ENCODE measurements around the gene SLC9C2.
A peak's percentile ranks its signal among the peaks of the same experiment; 100 is the strongest.
"Not testable (repeated sequence)": the region's sequence is repeated elsewhere in the genome, so short reads cannot be mapped to it uniquely, and the experiment has no call there.

Gene SLC9C2, protein sequence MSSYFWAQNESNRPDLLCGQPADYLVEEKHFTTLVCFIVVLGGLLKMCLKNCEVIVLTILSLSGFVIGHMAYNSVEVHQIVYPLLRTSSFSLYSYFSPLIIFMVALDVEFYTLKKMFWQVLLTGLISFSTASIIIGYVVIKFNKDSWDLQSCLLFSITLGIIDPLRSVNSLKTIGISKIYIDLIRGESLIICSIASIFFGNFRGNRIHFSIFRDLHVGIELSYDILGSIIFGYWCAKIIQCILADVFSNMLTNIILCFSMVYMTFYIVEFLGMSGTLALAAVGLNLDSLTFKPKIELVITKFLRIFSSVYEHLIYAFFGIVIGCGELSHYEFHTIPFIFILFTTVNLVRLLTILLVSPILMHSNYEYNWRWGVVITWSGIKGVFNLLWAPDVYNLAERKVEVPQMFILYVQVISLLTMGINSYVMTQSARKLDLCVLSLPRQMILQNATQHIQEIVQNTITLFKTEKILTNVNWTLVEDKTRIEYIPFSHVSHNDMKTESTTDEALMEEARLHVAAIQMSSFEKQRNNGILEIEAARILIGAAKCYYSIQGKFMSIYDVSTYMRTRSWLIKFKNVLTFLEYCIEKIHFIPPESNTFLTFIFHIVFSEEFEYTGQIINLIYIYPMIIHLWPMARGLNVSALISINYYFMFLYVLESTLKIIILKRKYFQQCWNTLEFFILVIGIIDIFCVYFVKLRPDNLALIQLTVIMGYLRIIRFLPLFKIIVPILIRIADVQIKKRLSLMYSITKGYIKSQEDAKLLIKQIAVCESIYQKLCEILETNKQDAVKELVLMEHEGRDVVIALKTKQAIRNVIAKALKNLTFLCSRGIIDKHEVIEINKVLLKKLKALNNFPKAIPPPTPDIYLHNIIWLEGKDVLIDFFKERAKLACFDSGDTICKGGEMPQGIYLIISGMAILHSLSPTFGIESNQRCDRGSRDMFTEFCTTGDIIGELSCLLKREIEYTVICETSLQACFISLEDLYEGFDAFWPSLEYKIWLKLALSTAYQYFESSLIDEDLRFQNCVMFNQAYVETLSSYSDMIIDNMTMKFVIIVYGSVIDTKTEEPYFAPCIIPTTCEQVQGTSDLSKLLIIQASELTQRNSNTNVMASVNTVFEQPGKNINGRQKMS

DNA sequence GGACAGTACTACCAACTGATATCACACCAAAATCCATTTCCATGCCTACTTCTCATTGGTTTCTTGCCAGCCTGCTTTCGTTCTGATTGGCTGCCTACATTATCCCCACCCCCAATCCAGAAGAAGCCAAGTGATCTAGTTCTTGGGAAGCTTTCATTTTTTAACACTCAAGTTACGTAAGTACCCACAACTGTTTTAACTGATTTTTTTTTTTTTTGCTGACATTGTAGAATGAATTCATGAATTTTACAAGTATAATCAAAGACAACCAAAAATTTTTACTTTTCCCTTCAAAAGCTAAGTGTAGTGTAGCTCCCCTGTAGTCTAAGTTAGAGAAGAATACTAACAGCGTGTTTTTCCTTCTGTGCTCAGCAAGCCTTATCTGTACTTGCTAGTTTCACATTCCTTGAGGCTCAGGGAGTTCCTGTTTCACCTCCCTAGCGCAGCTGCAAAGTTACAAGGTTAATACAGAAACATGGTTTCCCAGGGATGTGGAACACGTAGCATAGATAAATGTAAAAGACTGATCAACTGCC lies at the start of gene SLC9C2:
TSS of gene SLC9C2 (minus strand) at position 17 of the 536 bp plus-strand sequence. CDS start 1,296 bp downstream, outside the sequence.
- no peak for DNase-seq

DNA sequence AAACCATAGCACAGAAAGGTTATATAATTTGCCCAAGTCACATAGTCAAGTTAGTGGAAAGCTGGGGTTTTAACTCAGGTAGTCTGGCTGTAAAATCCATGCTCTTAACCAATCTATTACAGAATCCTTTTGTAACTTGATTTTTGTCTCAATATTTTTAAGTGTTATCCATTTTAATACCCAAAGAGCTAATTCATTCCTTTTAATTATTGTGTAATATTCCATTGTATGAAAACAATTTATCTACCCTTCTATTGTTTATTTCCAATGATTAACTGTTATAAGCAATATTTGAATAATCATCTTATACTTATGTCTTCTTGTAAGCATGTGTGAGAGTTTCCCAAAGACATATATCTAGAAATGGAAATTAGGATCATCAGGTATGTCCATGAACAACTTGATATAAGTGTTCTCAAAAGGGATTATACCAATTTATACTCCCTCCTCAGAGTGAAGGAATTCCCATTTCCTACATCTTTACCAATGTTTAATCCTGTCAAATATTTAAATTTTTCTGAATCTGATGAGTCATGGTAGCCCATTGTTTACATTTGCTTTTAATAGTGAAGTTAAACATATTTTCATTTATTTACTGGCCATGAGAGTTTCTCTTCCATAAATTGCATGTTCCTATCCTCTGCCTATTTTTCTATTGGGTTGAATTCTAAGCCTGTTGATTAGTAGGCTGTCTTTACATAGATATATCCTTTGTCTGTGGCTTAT lies 46.2 kb upstream of the SLC9C2 start:
- no peak for DNase-seq

DNA sequence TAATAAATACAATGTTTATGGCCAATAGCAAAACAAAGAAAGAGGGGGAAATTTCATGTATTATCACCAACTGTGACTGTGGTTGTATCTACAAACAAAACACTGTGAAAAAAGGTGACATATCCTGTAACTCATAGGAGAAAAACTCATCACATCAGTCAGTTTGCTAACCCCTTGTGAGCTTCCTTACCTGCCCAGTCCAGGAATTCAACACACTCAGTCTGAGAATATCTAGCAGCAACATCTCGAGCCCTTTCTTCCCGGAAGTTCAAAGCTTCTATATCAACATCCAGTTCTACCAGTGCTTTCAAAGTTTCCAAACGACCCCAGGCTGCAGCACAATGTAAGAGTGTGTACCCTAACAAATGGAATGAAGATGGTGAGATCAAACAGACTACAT lies 43.8 kb upstream of the SLC9C2 start:
- DNase-seq: no peak

DNA sequence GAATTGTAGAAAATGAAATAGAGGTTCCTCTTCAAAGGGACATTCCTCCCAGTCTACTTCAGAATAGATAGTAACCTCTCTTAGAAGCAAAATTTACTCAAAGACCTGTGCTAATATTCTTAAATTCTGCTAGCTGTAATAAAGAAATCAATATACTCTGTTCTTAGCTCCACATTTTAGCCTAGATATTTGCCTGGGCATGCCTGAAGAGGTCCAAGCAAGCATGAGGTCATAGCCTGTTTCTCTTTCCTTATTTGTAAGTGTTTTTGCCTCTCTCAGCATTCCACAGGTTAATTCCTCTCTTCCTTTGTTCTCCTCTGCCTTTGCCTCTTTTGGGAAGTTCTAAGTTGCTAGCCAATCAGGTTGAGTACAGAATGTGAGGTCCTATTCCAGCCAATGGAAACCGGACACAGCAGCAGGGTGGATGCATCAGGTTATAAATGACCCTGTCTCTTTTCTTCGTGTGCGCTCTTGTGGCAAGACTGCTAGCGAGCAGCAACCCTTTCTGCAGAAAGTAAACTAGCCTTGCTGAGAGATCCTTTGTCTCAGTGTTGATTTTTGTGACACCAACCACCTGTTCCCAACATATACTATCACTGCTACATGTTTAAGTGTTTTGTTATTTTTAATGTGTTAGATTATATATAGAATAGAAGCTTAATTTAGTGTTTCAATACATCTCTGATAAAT lies 39.7 kb upstream of the SLC9C2 start:
- DNase-seq: not testable (repeated sequence)

DNA sequence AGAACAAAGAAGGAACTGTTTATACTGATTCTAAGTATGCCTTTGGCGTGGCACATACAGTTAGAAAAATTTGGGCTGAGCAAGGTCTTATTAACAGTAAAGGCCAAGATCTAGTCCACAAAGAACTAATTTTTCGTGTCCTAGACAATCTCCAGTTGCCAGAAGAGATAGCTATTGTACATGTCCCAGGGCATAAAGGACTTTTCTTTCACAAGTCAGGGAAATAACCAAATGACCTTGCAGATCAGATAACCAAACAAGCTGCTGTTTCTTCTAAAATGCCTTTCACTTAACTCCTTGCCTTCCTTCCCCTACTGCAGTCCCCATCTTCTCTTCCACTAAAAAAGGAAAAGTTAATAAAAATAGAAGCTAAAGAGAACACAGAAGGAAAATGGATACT lies 36.2 kb upstream of the SLC9C2 start:
- DNase-seq: no peak

DNA sequence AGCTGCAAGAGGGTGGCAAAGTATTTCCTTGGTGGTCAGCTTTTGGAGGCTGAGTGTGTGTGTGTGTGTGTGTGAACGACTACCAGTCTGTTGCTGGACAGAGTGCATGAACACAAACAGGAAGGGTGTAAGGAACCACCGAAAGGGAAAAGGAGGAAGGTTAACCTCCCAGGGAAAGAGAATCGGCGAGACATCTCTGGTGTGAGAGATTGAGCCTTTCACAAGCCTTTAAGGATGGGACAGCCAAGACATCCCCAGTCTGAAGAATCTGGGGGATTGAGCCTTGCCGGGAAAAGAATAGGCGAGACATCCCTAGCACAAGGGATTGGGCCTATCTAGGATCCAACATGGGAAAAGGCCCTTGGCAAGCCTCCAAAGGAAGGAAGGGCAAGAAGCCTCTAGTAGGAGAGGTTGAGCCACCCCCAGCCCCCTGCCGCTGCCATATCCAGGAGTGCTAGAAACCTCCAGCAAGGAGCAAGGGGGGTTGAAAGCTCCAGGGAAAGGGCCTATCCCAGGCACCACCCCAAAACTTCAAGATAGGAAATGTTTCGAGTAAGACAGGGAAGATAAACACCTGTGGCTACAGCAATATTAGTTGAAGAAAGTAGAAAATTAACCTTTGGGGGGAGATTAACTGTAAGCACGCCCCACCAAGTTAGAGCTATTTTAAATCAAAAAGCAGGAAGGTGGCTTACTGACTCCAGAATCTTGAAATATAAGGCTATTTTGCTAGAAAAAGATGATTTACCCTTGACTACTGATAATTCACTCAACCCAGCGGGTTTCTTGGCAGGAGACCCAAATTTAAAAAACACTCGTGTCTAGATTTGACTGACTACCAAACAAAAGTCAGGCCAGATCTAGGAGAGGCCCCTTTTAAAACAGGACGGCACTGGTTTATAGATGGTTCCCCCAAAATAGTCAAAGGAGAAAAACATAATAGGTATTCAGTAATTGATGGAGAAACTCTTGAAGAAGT lies 35.5 kb upstream of the SLC9C2 start:
- DNase-seq: no peak

DNA sequence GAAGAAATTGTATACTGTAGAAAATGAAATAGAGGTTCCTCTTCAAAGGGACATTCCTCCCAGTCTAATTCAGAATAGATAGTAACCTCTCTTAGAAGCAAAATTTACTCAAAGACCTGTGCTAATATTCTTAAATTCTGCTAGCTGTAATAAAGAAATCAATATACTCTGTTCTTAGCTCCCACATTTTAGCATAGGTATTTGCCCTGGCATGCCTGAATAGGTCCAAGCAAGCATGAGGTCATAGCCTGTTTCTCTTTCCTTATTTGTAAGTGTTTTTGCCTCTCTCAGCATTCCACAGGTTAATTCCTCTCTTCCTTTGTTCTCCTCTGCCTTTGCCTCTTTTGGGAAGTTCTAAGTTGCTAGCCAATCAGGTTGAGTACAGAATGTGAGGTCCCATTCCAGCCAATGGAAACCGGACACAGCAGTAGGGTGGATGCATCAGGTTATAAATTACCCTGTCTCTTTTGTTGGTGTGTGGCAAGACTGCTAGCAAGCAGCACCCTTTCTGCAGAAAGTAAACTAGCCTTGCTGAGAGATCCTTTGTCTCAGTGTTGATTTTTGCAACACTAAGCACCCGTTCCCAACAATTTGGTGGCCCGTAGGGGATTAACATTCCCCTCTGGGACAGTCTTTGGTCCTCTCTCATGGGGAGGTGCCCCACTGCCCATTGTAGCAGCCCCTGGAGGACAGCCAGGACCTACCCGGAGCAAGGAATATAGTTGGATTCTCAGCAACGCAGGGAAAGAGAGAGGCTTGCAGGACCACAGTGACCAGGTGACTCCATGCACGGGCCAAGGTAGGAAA lies 34.6 kb upstream of the SLC9C2 start:
- not testable (repeated sequence) for DNase-seq

DNA sequence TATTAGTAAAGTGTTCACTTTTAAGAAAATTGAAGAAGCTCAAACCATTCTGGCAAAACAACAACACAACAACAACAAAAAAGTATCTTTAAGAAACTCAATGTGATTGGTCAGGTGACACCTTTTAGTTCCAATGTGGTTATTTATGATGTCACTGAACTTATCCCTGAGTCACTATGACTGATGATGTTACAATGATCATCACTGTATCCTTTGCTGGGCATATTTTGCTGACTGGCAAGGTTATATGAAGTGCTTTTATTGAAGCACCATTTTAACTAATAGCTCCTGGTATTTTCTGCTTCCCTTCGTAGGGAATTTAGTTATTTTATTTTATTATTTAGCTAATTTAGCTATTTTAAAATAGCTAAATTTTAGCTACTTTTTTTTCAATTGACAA lies 32.2 kb upstream of the SLC9C2 start, which contains the start of gene TEX50:
TSS of gene TEX50 (plus strand) at position 223 of the 400 bp plus-strand sequence. CDS start 184 bp downstream, outside the sequence.
- DNase-seq: no peak

DNA sequence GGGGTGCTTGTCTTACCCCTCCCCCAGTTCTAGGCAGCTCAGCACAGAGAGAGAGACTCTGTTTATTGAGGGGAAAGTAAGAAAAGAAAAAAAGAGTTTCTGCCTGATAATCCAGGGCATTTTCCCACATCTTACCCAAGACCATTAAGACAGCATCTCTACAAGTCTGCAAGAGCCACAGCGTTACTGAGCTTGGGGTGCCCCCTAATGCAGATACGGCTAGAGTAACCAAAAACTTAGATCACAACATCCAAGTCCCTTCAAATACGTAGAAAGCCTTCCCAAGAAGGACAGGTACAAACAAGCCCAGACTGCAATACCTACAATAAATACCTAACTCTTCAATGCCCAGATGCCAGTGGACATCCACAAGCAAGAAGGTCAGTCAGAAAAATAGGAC lies 26.0 kb upstream of the SLC9C2 start:
- DNase-seq: peak; percentile 16

DNA sequence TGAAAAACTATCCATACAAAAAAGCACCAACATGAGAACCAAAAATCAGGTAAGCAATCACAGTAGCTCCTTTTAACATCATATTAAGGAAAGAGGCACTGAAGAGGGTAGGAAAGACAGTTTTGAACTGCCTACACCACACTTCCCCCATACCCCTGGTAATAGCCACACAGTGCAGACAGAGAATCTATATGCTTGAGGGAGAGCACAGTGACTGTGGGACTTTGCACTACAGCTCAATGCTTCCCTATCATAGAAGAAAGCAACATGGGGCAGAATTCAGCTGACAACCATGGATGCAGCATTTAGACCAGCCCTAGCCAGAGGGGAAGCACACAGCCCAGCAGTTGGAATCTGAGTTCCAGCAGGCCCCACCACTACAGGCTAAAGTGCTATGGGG lies 24.4 kb upstream of the SLC9C2 start:
- DNase-seq: no peak

DNA sequence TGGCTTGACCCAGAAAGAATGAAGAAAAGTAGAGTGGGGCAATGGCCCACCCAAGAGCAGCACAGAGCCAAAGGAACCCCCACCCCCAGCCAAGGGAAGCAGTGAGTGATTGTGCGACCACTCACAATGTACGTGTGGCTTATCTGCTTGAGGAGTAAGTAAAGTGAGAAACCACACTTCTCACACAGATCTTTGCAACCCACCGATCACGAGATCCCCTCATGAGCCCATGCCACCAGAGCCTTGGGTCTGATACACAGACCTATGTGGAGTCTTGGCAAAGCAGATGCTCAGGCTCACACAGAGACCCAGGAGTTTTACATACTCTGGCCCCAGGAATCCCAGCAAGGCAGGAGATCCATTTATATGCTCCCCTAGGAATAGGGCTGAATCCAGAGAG lies 14.0 kb upstream of the SLC9C2 start:
- no peak for DNase-seq

DNA sequence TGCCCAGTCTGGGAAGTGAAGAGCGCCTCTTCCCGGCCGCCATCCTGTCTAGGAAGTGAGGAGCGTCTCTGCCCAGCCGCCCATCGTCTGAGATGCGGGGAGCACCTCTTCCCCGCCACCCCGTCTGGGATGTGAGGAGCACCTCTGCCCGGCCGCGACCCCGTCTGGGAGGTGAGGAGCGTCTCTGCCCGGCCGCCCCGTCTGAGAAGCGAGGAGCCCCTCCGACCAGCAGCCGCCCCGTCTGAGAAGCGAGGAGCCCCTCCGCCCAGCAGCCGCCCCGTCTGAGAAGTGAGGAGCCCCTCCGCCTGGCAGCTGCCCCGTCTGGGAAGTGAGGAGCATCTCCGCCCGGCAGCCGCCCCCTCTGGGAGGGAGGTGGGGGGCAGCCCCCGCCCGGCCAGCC lies 10.2 kb upstream of the SLC9C2 start:
- not testable (repeated sequence) for DNase-seq

DNA sequence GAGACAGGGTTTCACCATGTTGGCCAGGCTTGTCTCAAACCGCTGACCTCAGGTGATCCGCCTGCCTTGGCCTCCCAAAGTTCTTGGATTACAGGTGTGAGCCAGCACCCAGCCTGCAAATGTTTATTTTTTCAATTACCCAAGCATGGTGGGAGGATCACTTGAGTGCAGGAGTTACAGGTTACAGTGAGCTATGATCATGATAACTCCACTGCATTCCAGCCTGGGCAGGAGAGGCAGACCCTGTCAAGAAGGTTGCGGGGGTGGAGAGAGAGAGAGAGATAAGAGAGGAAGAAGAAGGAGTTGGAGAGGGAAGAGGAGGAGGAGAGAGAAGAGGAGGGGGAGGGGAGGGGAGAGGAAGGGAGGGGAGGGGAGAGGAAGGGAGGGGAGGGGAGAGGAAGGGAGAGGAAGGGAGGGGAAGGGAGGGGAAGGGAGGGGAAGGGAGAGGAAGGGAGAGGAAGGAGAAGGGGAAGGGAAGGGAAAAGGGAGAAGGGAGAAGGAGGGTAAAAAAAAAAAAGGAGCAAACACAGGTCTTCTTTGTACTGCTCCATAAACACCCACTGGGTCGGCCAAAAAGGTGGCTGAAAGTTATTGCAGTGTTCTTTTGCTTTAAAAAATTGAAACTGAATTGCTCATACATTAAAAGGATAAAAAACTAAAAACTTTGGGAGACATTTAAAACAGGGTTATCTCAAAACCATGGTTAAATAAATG lies 5.8 kb upstream of the SLC9C2 start:
- DNase-seq: no peak

DNA sequence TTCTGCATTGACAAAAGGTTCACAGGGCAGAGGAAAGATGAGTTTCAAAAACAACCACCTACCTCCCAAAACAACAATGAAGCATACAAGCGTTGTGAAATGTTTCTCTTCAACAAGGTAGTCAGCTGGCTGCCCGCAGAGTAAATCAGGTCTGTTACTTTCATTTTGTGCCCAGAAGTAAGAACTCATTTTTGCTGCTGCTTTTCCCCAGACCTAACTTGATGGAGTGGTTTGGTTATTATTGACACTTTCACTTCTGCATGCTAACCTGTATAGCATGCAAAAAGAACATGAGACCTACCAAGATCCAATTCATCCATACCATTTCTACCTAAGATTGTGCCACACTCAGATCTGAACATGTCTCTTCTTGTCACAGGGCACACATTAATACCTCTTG lies 1.3 kb downstream of the SLC9C2 start:
- DNase-seq: no peak

DNA sequence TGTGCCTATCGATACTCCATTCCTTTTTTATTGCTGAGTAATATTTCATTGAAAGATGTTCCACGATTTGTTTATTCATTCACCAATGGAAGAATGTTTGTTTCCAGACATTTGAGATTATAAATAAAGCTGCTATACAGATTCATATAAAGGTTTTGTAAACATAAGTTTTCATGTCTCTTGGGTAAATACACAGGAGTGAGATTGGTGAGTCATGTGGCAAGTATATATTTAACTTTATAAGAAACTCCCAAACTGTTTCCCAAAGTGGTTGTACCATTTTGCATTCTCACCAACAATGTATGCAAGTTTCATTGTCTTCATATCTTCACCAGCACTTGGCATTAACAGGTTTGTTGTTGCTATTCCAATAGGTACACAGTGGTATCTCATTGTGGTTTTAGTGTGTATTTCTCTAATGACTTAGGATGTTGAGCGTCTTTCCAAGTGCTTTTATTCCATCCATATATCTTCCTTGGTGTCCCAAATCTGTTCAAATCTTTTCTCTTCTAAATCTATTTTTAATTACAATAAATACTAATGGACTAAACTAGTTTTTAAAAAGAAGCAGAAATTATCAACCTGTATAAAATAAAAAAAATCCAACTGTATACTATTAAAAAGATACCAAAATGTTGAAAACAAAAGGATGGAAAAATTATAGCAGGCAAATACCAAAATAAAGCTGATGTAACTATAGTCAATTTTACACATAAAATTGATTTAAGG lies 6.6 kb downstream of the SLC9C2 start:
- DNase-seq: no peak

DNA sequence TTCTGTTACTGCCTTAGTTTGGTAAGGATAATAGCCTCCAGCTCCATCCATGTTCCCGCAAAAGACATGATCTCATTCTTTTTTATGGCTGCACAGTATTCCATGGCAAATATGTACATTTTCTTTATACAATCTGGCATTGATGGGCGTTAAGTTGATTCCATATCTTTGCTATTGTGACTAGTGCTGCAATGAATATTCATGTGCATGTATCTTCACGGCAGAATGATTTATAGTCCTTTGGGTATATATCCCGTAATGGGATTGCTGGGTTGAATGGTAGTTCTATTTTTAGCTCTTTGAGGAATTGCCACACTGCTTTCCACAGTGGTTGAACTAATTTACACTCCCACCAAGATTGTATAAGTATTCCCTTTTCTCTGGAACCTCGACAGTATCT lies 11.7 kb downstream of the SLC9C2 start:
- DNase-seq: not testable (repeated sequence)

DNA sequence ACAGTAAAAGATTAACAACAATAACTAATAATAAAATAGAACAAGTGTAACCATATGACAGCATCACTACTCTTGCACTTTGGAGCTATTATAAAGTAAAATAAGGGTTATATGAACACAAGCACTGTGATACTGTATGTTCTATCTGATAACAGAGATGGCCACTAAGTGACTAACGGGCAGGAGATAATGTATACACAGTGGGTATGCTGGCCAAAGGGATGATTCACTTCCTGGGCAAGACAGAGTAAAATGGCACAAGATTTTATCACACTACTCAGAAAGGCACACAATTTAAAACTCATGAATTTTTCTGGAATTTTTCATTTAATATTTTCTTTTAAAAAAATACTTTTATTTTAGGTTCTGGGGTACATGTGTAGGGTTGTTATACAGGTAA lies 12.3 kb downstream of the SLC9C2 start:
- peak; percentile 69 for DNase-seq
